Neural cell (in vitro differentiated cells): ENCODE measurements around the gene ARHGEF2. TPM values are rescaled to one million over a fixed set of nuclear protein-coding genes. Genes with fewer than 3 reads are reported as not detected.

Experiments
- H2AFZ ChIP-seq: fragments of 200-600, 300-800 bp; sonication (generic), shearing (Covaris generic); 2 replicates; pipeline ENCODE4 v1.6.0; 2014; ENCODE audit warnings: low read depth, mild to moderate bottlenecking, antibody characterized with exemption, low read length, moderate library complexity
- H3F3A ChIP-seq: fragments of 200-600 bp; shearing (Covaris generic); 2 replicates; pipeline ENCODE4 v1.6.1; 2016; ENCODE audit warnings: mild to moderate bottlenecking, moderate library complexity, mixed read lengths, antibody characterized with exemption, low read length; ENCODE audit not compliant: insufficient read depth, poor library complexity, severe bottlenecking
- H3K27ac ChIP-seq: fragments of 200-600, 300-800 bp; sonication (generic), shearing (Covaris generic); 2 replicates; pipeline ENCODE4 v1.5.1; 2014; ENCODE audit warnings: mild to moderate bottlenecking, low read length, moderate library complexity
- H3K27me3 ChIP-seq: fragments of 300-800, 200-600 bp; sonication (generic), shearing (Covaris generic); 2 replicates; pipeline ENCODE4 v1.6.0; 2014; ENCODE audit warnings: mild to moderate bottlenecking, low read depth, low read length, moderate library complexity; ENCODE audit not compliant: insufficient read depth
- H3K36me3 ChIP-seq: fragments of 300-800, 200-600 bp; sonication (generic), shearing (Covaris generic); 2 replicates; pipeline ENCODE4 v1.5.1; 2014; ENCODE audit warnings: mild to moderate bottlenecking, antibody characterized with exemption, low read length, moderate library complexity; ENCODE audit not compliant: insufficient read depth
- H3K4me2 ChIP-seq: fragments of 300-800, 200-600 bp; sonication (generic), shearing (Covaris generic); 2 replicates; pipeline ENCODE4 v1.6.0; 2014; ENCODE audit warnings: mild to moderate bottlenecking, low read length
- H3K4me3 ChIP-seq: fragments of 300-800, 200-600 bp; sonication (generic), shearing (Covaris generic); 2 replicates; pipeline ENCODE4 v1.5.1; 2014; ENCODE audit warnings: mild to moderate bottlenecking, low read length, moderate library complexity
- H3K79me2 ChIP-seq: fragments of 200-600 bp; shearing (Covaris generic); replicated peaks from 2 replicates; pipeline ENCODE4 v1.6.0; 2014; ENCODE audit warnings: mild to moderate bottlenecking, low read length, moderate library complexity; ENCODE audit not compliant: insufficient read depth
- H3K9ac ChIP-seq: fragments of 300-800, 200-600 bp; sonication (generic), shearing (Covaris generic); 2 replicates; pipeline ENCODE4 v1.6.1; 2016; ENCODE audit warnings: mild to moderate bottlenecking, low read length, mixed read lengths
- H3K9me2 ChIP-seq: fragments of 200-600 bp; shearing (Covaris generic); 2 replicates; pipeline ENCODE4 v1.6.1; 2016; ENCODE audit warnings: mild to moderate bottlenecking, low read length, mixed read lengths; ENCODE audit not compliant: insufficient read depth
- H3K9me3 ChIP-seq: fragments of 200-600, 300-800 bp; sonication (generic), shearing (Covaris generic); 2 replicates; pipeline ENCODE4 v1.6.1; 2016; ENCODE audit warnings: mild to moderate bottlenecking, mixed run types, low read length, moderate library complexity, mixed read lengths
- H4K20me1 ChIP-seq: fragments of 200-600 bp; shearing (Covaris generic); 2 replicates; pipeline ENCODE4 v1.6.1; 2016; ENCODE audit warnings: mild to moderate bottlenecking, mixed run types; ENCODE audit not compliant: insufficient read depth
- EP300 ChIP-seq: fragments of 450-650 bp; conservative IDR thresholded peaks from 2 replicates; pipeline ENCODE4 v1.6.1; 2014; ENCODE audit warnings: antibody characterized with exemption, mild to moderate bottlenecking, moderate library complexity; ENCODE audit not compliant: poor library complexity, severe bottlenecking
- EZH2 ChIP-seq: fragments of 200-600, 300-800 bp; shearing (Covaris generic), sonication (generic); IDR thresholded peaks from 2 replicates; pipeline ENCODE4 v1.6.1; 2014; ENCODE audit warnings: antibody characterized with exemption, low read length, borderline replicate concordance, mild to moderate bottlenecking; ENCODE audit not compliant: insufficient read depth, poor library complexity, severe bottlenecking
- MXI1 ChIP-seq: fragments of 450-650 bp; conservative IDR thresholded peaks from 2 replicates; pipeline ENCODE4 v1.6.1; 2014; ENCODE audit warnings: antibody characterized with exemption, mild to moderate bottlenecking; ENCODE audit not compliant: poor library complexity, severe bottlenecking
- POLR2AphosphoS5 ChIP-seq: IDR thresholded peaks from 2 replicates; pipeline ENCODE4 v1.6.1; 2012
- RAD21 ChIP-seq: fragments of 450-650 bp; conservative IDR thresholded peaks from 2 replicates; pipeline ENCODE4 v1.6.1; 2014; ENCODE audit warnings: antibody characterized with exemption, mild to moderate bottlenecking, moderate library complexity
- SMC3 ChIP-seq: fragments of 450-650 bp; conservative IDR thresholded peaks from 2 replicates; pipeline ENCODE4 v1.6.1; 2014; ENCODE audit warnings: antibody characterized with exemption, mild to moderate bottlenecking, moderate library complexity; ENCODE audit not compliant: poor library complexity
- TAF1 ChIP-seq: IDR thresholded peaks from 2 replicates; pipeline ENCODE4 v1.6.1; 2012; ENCODE audit warnings: low read depth
- polyA plus RNA-seq: library from polyadenylated mRNA; depleted of rRNA; stranded (reverse); fragments of >200 nt; gene quantifications from 2 replicates; pipeline ENCODE4 v1.2.3, GENCODE V29; 2014
- TF ChIP-seq, protein P1 (sequence below): IDR thresholded peaks from 2 replicates; pipeline ENCODE4 v1.6.1; 2012; ENCODE audit warnings: borderline replicate concordance
- TF ChIP-seq, protein P2 (sequence below): fragments of 450-650 bp; IDR thresholded peaks from 2 replicates; pipeline ENCODE4 v1.5.1; 2014; ENCODE audit warnings: antibody characterized with exemption, mild to moderate bottlenecking, moderate library complexity; ENCODE audit not compliant: poor library complexity, severe bottlenecking

ARHGEF2 gene
- polyA plus RNA-seq, 1 donor from 2014 or later = 45.1 TPM

DNA sequence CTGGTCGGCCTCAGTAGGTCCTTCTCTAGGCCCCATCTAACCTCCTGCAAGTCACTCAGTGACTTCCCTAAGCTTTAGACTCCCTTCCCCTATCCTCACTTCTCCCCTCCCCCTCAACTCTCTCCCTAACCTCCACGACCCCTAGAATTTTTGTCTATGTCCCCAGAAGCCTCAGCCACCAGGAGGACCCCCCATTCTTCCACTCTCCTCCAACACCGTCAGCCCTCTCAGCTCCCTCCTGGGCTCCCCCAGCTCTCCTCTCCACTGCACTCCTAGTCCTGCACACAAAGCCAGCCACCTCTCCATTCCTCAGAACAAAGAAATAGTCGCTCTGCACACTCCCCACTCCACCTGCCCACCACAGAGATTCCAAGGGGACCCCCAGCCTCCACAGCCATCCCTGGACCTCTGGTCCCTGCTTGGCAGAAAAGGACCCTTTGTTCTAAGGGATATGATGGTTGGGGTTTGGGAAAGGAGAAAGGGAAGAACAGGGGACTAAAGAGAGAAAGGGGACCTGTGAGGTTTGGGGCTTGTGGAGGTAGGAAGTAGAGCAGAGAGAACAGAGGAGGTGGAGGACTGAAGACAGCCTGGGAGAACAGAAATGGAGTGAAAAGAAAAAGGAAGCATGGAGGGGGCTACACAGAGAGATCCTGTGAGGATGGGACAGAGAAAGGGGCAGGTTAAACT lies 2.8 kb downstream of the ARHGEF2 start:
- Histone ChIP-seq H4K20me1 (no peaks in the 10 kb centered on the region), H3K27me3 (no peaks in the 10 kb centered on the region), H3K36me3 (no peaks in the 10 kb centered on the region), H3K4me2 (peak overlapping the region; percentile 100), H3K9me2 (no peaks in the 10 kb centered on the region), H3K9me3 (no peaks in the 10 kb centered on the region), H3K4me3 (peak overlapping the region; percentile 99), H2AFZ (peak overlapping the region; percentile 83), H3K9ac (peak overlapping the region; percentile 99), H3K79me2 (peaks cover 82% of the 10 kb centered on the region), H3F3A (peaks cover 6% of the 10 kb centered on the region), H3K27ac (peak overlapping the region; percentile 100)
- peak; percentile 74 for TF ChIP-seq POLR2AphosphoS5
- TF ChIP-seq, protein P1, sequence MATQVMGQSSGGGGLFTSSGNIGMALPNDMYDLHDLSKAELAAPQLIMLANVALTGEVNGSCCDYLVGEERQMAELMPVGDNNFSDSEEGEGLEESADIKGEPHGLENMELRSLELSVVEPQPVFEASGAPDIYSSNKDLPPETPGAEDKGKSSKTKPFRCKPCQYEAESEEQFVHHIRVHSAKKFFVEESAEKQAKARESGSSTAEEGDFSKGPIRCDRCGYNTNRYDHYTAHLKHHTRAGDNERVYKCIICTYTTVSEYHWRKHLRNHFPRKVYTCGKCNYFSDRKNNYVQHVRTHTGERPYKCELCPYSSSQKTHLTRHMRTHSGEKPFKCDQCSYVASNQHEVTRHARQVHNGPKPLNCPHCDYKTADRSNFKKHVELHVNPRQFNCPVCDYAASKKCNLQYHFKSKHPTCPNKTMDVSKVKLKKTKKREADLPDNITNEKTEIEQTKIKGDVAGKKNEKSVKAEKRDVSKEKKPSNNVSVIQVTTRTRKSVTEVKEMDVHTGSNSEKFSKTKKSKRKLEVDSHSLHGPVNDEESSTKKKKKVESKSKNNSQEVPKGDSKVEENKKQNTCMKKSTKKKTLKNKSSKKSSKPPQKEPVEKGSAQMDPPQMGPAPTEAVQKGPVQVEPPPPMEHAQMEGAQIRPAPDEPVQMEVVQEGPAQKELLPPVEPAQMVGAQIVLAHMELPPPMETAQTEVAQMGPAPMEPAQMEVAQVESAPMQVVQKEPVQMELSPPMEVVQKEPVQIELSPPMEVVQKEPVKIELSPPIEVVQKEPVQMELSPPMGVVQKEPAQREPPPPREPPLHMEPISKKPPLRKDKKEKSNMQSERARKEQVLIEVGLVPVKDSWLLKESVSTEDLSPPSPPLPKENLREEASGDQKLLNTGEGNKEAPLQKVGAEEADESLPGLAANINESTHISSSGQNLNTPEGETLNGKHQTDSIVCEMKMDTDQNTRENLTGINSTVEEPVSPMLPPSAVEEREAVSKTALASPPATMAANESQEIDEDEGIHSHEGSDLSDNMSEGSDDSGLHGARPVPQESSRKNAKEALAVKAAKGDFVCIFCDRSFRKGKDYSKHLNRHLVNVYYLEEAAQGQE = peak; percentile 42
- TF ChIP-seq RAD21 = no peak

DNA sequence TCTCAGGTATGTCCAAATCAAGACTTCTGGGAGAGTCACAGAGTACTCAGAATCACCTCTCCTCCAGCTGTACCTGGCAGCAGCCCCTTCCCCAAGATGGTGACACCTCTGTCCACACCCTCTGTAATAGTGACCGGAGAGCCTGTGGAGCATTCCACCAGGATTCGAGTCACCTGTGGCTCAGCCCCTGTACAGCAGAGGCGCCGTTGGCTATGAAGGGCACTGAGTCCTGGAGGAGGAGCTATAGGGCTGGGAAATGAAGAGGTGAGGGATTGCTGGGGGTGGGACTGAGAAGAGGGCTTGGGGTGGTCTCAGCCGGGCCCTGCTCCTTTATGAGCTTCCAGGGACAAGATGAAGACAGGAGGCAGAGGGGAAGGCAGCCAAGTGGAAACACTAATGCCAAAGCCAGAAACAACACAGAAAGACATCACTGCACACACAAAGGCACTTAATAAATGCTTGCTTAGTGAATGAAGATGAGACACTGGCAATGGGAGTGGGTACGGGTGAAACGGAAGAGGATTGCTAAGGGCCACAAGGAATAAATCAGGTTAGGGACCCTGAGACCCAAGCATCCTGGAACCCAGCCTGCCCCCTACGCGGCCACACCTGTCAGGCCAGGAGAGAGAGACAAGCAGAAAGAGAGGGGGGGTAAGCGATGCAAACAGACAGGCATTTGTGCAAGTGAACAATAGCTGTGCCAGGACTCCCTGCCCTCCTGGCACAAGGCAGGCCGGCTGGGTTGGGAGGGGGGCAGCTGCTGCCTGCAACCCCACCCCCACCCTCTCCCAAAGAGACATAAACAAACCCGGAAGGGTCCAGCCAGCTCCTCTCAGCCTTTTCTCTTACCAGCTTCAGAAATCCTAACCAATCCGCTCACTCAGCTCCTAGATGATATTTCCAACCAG lies 3.9 kb downstream of the ARHGEF2 start:
- TF ChIP-seq TAF1 (no peak), POLR2AphosphoS5 (no peak), EZH2 (no peak), RAD21 (no peak), MXI1 (no peak), EP300 (no peak), SMC3 (no peak)
- TF ChIP-seq, protein P1 = no peak
- TF ChIP-seq, protein P2, sequence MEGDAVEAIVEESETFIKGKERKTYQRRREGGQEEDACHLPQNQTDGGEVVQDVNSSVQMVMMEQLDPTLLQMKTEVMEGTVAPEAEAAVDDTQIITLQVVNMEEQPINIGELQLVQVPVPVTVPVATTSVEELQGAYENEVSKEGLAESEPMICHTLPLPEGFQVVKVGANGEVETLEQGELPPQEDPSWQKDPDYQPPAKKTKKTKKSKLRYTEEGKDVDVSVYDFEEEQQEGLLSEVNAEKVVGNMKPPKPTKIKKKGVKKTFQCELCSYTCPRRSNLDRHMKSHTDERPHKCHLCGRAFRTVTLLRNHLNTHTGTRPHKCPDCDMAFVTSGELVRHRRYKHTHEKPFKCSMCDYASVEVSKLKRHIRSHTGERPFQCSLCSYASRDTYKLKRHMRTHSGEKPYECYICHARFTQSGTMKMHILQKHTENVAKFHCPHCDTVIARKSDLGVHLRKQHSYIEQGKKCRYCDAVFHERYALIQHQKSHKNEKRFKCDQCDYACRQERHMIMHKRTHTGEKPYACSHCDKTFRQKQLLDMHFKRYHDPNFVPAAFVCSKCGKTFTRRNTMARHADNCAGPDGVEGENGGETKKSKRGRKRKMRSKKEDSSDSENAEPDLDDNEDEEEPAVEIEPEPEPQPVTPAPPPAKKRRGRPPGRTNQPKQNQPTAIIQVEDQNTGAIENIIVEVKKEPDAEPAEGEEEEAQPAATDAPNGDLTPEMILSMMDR = no peak
- Histone ChIP-seq H3K27me3 (no peaks in the 10 kb centered on the region), H2AFZ (no peak overlapping the region), H3K9me2 (no peaks in the 10 kb centered on the region), H4K20me1 (no peaks in the 10 kb centered on the region), H3F3A (peaks cover 6% of the 10 kb centered on the region), H3K9ac (peak overlapping the region; percentile 99), H3K9me3 (no peaks in the 10 kb centered on the region), H3K4me3 (peak overlapping the region; percentile 99), H3K36me3 (no peaks in the 10 kb centered on the region), H3K79me2 (peaks cover 91% of the 10 kb centered on the region), H3K27ac (peak overlapping the region; percentile 100), H3K4me2 (peak overlapping the region; percentile 100)
